Mammary epithelial cell (primary cell): ENCODE measurements around the gene SLC11A1.

Experiments
- EZH2 ChIP-seq: IDR thresholded peaks from 2 replicates; pipeline ENCODE4 v1.6.1; 2012; ENCODE audit warnings: low read length, inconsistent platforms, borderline replicate concordance
- TF ChIP-seq, protein P1 (sequence below), 2 donors: IDR thresholded peaks in 1 of 2; conservative IDR thresholded peaks in 1 of 2; 2 replicates each; pipeline ENCODE4 v1.5.1; 2011 to 2012; ENCODE audit warnings: inconsistent platforms in 2 of 2, low read length in 2 of 2, mild to moderate bottlenecking in 2 of 2, control low read depth in 1 of 2, low read depth in 1 of 2; ENCODE audit not compliant: insufficient read depth in 1 of 2; ENCODE audit errors: extremely low read depth in 1 of 2

- no peak for TF ChIP-seq EZH2
- TF ChIP-seq, protein P1, sequence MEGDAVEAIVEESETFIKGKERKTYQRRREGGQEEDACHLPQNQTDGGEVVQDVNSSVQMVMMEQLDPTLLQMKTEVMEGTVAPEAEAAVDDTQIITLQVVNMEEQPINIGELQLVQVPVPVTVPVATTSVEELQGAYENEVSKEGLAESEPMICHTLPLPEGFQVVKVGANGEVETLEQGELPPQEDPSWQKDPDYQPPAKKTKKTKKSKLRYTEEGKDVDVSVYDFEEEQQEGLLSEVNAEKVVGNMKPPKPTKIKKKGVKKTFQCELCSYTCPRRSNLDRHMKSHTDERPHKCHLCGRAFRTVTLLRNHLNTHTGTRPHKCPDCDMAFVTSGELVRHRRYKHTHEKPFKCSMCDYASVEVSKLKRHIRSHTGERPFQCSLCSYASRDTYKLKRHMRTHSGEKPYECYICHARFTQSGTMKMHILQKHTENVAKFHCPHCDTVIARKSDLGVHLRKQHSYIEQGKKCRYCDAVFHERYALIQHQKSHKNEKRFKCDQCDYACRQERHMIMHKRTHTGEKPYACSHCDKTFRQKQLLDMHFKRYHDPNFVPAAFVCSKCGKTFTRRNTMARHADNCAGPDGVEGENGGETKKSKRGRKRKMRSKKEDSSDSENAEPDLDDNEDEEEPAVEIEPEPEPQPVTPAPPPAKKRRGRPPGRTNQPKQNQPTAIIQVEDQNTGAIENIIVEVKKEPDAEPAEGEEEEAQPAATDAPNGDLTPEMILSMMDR (conservative IDR thresholded peaks at IDR 0.05 in 1 of 2, IDR thresholded peaks at IDR 0.05 in 1 of 2; ENCODE audit: extremely low read depth in 1 of 2, insufficient read depth in 1 of 2, low read depth in 1 of 2, low read length in 2 of 2), result no peak
Observed at GRCh38 chr2:218378053-218378452, 4.0 kb upstream of the SLC11A1 start.
